Measurements from ENCODE around the gene TAS2R20. TPM values are rescaled to one million over a fixed set of nuclear protein-coding genes. Genes with fewer than 3 reads are reported as not detected.

TAS2R20 gene
- total RNA-seq, 1 experiment from 2014 or later: 1.3 TPM

- Histone ChIP-seq H4K91ac (ENCODE audit: insufficient read length, low read depth, low read length) (no peak overlapping the region), H3K4me2 (ENCODE audit: insufficient read depth, insufficient read length, low read length) (no peak overlapping the region), H2BK12ac (ENCODE audit: insufficient read length, low read depth, low read length) (no peak overlapping the region), H3K27me3 (ENCODE audit: insufficient read depth, low read length) (no peaks in the 10 kb centered on the region), H2BK15ac (ENCODE audit: low read depth, low read length) (no peak overlapping the region), H4K5ac (ENCODE audit: insufficient read length, low read depth, low read length) (no peak overlapping the region), H2AFZ (ENCODE audit: low read length) (no peak overlapping the region), H3T11ph (ENCODE audit: low read length) (no peak overlapping the region), H3K9me3 (ENCODE audit: control insufficient read depth, low read depth, low read length) (no peaks in the 10 kb centered on the region), H3K23ac (ENCODE audit: insufficient read length, low read depth, low read length) (no peak overlapping the region), H3K4ac (ENCODE audit: low read depth, low read length) (no peak overlapping the region), H3K4me1 (ENCODE audit: insufficient read depth, low read length) (no peaks in the 10 kb centered on the region), H3K56ac (ENCODE audit: insufficient read length, low read depth, low read length) (no peak overlapping the region), H3K14ac (ENCODE audit: insufficient read depth, low read length) (no peak overlapping the region), H2BK120ac (ENCODE audit: low read depth, low read length, poor library complexity, severe bottlenecking) (no peak overlapping the region), H3K27ac (ENCODE audit: insufficient read length, low read depth, low read length) (no peak overlapping the region), H3K79me2 (ENCODE audit: insufficient read depth, low read length) (no peaks in the 10 kb centered on the region), H3K79me1 (ENCODE audit: insufficient read depth, low read depth, low read length, poor library complexity, severe bottlenecking) (no peaks in the 10 kb centered on the region), H2AK5ac (ENCODE audit: insufficient read length, low read length) (no peak overlapping the region), H3K23me2 (ENCODE audit: insufficient read length, low read depth, low read length, poor library complexity, severe bottlenecking) (no peaks in the 10 kb centered on the region), H2BK20ac (ENCODE audit: low read depth, low read length, poor library complexity, severe bottlenecking) (no peak overlapping the region), H4K20me1 (ENCODE audit: control insufficient read depth, insufficient read depth, insufficient read length) (no peaks in the 10 kb centered on the region), H4K8ac (replicated peaks; ENCODE audit: insufficient read length, low read depth, low read length) (no peak overlapping the region), H3K9ac (ENCODE audit: extremely low read depth, insufficient read length, low read length) (no peak overlapping the region), H2BK5ac (ENCODE audit: insufficient read length, low read length) (no peak overlapping the region), H3K18ac (ENCODE audit: insufficient read length, low read depth, low read length) (no peak overlapping the region)
- TF ChIP-seq CTCF (conservative IDR thresholded peaks at IDR 0.05): no peak
- DNase-seq: no peak
- H3K4me1 Mint-ChIP-seq: no peaks in the 10 kb centered on the region
- no peaks in the 10 kb centered on the region for H3K27me3 Mint-ChIP-seq (ENCODE audit: low read depth)
- no peak overlapping the region for H3K27ac Mint-ChIP-seq
- H3K9me3 Mint-ChIP-seq: no peaks in the 10 kb centered on the region
- peaks cover 2 to 15% (median 11%) of the 10 kb centered on the region in 3 experiments; a peak in 6 of 7 replicates for H3K36me3 Mint-ChIP-seq (ENCODE audit: insufficient read depth in 1 of 3, low read depth in 3 of 3)
- no peak overlapping the region for H3K4me3 Mint-ChIP-seq
- WGBS (ENCODE audit: extremely low coverage, insufficient read length, low lambda C conversion rate): no CpG with 5 or more reads among the region's 1 CpG
Measured at GRCh38 chr12:10965476-10965875, 32.6 kb downstream of the TAS2R20 start.
